Central memory CD8-positive, alpha-beta T cell (primary cell): Measurements from ENCODE around the gene IGSF21.

Experiments used
- ATAC-seq: fragments of 150-1000 bp; cut with Tn5 transposase; replicated peaks from 2 replicates; pipeline ENCODE4 v1.10.0; 2022; ENCODE audit warnings: mild to moderate bottlenecking, moderate FRiP score, moderate number of reproducible peaks; ENCODE audit not compliant: poor library complexity, severe bottlenecking; ENCODE audit errors: extremely low read depth
- DNase-seq, 2 donors: peaks; one replicate each; pipeline ENCODE4 v3.0.0; 2021; ENCODE audit warnings: low spot score in 2 of 2
- H3K27ac Mint-ChIP-seq: one replicate; pipeline ENCODE4 v1.8.0; 2022; ENCODE audit warnings: low read depth, mild to moderate bottlenecking, moderate library complexity, mixed read lengths
- H3K27me3 Mint-ChIP-seq: one replicate; pipeline ENCODE4 v1.8.0; 2022; ENCODE audit warnings: mixed read lengths
- H3K36me3 Mint-ChIP-seq: one replicate; pipeline ENCODE4 v1.8.0; 2022; ENCODE audit warnings: mild to moderate bottlenecking, moderate library complexity, mixed read lengths; ENCODE audit not compliant: insufficient read depth
- H3K4me1 Mint-ChIP-seq: one replicate; pipeline ENCODE4 v1.8.0; 2022; ENCODE audit warnings: mixed read lengths
- H3K4me3 Mint-ChIP-seq: one replicate; pipeline ENCODE4 v1.8.0; 2022; ENCODE audit warnings: mild to moderate bottlenecking, moderate library complexity, mixed read lengths
- H3K9me3 Mint-ChIP-seq: one replicate; pipeline ENCODE4 v1.8.0; 2022; ENCODE audit warnings: mixed read lengths

IGSF21 gene

DNA sequence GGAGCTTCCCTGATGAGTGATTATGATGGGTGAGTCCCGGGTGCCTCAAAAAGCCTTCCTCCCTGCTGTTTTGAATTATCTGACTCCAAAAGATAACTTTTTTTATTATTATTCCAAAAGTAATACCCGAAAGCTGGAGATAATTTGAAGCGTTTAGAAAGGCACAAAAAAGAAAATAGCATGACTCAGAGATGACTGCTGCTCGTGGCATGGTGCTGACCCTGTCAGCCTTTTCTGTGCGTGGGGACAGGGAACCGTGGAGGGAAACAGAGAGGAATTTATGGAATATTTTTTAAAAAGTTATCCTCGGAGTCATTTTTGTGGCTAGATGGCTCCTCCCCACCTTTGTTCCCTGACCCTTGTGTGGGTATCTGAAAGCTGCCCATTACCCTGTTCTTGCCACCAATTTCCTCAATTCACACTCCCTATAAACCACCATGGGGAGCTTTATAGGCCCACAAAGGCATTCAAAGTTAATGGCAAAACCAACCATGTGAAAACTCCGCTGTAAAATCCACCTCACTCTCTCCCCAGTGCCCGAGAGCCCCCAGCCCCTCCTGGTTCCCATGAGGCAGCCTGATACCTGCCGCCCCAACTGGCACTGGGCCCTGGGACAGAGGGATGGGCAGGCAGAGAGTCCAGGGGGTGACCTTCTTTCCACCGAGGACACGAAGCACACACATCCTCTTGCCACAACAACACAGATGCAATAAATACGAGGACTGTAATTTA lies 37.5 kb downstream of the IGSF21 start:
- Mint-ChIP-seq H3K4me1 (no peaks in the 10 kb centered on the region), H3K27me3 (peaks cover 46% of the 10 kb centered on the region), H3K9me3 (no peaks in the 10 kb centered on the region), H3K27ac (no peak overlapping the region), H3K4me3 (no peak overlapping the region), H3K36me3 (no peaks in the 10 kb centered on the region)
- DNase-seq (no peak), ATAC-seq (no peak)

DNA sequence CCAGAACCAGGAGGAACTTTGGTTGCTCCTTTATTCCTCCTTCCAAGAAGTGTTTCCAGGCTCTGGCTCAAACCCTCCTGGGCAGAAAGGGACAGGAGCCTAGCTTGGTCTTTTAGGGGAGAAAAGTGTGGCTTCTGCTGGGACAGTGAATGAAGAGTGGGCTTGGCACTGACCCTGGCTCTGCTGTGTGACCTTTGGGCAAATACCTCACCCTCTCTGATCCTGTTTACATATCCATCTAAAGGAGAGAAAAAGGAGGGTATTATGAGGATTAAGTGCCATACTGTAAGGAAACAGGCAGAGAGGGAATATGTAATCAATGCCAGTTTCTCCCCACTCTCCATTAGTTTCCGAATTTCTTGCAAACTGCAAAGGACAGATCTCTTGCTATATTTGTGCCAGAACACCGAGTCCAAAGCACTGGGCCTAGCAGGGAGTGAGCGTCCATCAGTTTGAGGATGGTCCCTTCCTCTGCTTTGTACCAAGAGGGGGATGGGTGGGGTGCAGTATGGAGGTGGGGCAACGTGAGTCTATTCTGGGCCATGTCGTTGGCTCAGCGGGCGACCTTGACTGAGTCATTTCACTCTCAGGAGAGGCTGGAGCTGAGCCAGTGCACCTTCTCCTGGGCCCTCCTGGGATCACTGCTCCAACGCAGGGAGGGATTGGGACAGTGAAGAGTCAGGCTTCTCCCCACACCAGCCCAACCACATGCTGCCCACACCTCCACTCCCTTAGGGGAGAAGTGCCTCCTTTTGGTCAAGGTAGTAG lies 38.4 kb downstream of the IGSF21 start:
- no peak for ATAC-seq
- Mint-ChIP-seq H3K27ac (no peak overlapping the region), H3K9me3 (no peaks in the 10 kb centered on the region), H3K36me3 (no peaks in the 10 kb centered on the region), H3K27me3 (peaks cover 37% of the 10 kb centered on the region), H3K4me1 (no peaks in the 10 kb centered on the region), H3K4me3 (no peak overlapping the region)
- DNase-seq = no peak

DNA sequence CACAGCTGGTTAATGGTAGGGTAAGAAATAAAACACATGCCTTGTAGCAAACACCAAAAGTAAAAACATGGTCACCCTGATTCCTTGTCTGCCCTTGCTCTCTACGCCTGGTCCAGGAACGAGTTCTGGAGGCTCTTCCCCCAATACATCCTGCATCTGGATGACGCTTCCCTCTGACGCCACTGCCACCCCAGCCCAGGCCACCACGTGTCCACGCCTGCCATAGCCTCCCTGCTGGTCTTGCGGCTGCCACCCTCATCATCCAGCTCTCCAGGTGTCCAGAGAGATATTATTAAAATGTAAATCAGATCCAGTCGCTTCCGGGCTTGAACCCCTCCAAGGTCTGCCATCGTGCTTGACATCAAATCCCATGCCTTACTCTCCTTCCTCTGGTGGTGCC lies 39.3 kb downstream of the IGSF21 start:
- Mint-ChIP-seq H3K27ac (no peak overlapping the region), H3K4me3 (no peak overlapping the region), H3K27me3 (peaks cover 31% of the 10 kb centered on the region), H3K9me3 (no peaks in the 10 kb centered on the region), H3K4me1 (no peaks in the 10 kb centered on the region), H3K36me3 (no peaks in the 10 kb centered on the region)
- no peak for DNase-seq
- ATAC-seq = no peak

DNA sequence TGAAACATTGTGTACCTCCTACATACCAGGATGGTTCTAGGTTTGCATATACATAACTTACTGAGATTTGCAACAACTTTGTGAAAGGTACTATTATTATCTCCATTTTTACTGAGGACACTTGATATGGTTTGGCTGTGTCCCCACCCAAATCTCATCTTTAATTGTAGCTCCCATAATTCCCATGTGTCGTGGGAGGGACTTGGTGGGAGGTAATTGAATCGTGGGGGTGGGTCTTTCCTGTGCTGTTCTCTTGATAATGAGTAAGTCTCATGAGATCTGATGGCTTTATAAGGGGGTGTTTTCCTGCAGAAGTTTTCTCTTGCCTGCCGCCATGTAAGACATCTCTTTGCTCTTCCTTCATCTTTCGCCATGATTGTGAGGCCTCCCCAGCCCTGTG lies 40.1 kb downstream of the IGSF21 start:
- DNase-seq (no peak), ATAC-seq (no peak)
- Mint-ChIP-seq H3K9me3 (no peaks in the 10 kb centered on the region), H3K36me3 (no peaks in the 10 kb centered on the region), H3K27ac (no peak overlapping the region), H3K4me3 (no peak overlapping the region), H3K4me1 (no peaks in the 10 kb centered on the region), H3K27me3 (peaks cover 32% of the 10 kb centered on the region)

DNA sequence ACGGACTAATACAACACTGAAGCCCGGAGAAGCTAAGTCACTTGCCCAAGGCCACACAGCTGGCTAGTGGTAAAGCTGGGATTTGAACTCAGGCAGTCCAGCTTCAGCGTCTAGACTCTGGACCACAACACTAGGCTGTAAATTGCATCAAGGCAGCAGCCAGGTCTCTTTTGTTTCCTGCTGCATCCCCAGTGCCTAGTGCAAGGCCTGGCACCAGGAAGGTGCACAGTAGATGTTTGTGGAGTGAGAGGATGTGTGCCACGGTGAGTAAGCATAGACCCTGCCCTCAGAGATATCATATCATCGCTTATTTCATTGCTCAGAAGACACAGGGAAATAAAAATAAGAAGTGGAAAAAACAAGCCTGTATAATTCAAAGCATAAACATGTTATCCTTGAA lies 40.9 kb downstream of the IGSF21 start:
- no peaks in the 10 kb centered on the region for H3K36me3 Mint-ChIP-seq
- H3K9me3 Mint-ChIP-seq = no peaks in the 10 kb centered on the region
- no peaks in the 10 kb centered on the region for H3K4me1 Mint-ChIP-seq
- H3K27ac Mint-ChIP-seq = no peak overlapping the region
- DNase-seq = no peak
- ATAC-seq = no peak
- H3K4me3 Mint-ChIP-seq = no peak overlapping the region
- peaks cover 33% of the 10 kb centered on the region for H3K27me3 Mint-ChIP-seq

DNA sequence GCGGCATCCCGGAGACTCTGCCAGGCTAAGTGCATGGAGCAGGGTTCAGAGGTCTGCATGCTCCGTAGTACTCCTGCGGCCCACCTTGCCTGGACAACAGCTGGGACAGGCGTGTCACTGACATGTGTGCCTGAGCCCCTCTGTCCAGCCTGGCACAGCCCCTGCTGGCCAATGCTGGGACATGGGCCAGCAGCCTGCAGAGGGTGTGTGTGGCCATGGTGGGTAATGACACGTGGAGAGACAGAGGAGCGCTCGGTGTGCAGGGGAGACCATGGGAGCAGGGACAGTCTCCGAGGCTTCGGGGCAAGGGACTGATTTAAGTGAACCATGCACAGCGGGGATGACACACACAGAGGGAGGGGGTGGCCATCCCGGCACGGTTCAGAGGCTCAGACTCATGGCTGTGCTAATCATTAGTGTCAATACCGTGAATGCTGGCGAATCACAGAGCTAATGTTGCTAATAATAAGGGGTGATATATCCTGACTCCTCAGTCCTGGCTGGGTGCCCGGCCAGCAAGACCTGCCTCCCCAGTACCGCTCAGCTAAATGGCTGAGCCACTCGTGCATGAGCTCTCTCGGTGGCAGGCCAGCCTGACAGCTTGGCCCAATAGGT lies 41.5 kb downstream of the IGSF21 start:
- Mint-ChIP-seq H3K4me3 (no peak overlapping the region), H3K27ac (no peak overlapping the region), H3K36me3 (no peaks in the 10 kb centered on the region), H3K27me3 (peaks cover 35% of the 10 kb centered on the region), H3K9me3 (no peaks in the 10 kb centered on the region), H3K4me1 (no peaks in the 10 kb centered on the region)
- DNase-seq = no peak
- no peak for ATAC-seq

DNA sequence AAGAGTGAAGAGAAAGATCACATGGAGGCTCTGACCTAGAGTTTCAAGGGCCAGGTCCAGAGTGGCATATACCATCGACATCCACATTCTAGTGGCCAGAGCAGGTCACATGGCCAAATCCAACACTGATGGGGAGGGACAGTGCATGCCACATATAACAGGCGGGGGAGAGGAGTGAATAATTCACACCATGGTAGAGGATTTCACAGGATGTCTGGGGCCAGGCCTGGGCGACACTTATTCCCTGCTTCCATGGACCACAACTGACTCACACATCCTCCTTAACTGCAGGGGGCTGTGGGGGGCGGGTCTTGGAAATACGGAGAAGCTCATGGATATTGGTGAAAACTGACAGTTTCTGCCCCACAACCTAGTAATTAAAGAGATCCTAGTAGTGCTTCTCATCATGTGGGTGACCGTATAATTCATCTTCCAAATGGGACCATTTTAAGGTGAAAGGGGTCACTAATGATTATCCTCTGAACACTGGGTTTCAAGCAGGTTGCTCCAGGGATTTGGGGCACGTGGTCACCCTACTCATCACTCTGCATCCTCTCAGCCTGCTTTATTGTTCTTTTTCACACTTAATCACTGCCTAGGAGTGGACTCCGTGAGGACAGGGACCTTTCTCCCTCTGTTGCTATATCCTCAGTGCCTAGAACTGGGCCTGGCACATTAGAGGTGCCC lies 44.0 kb downstream of the IGSF21 start:
- ATAC-seq (no peak), DNase-seq (no peak)
- Mint-ChIP-seq H3K27ac (no peak overlapping the region), H3K27me3 (peaks cover 33% of the 10 kb centered on the region), H3K4me1 (no peaks in the 10 kb centered on the region), H3K9me3 (no peaks in the 10 kb centered on the region), H3K4me3 (no peak overlapping the region), H3K36me3 (no peaks in the 10 kb centered on the region)

DNA sequence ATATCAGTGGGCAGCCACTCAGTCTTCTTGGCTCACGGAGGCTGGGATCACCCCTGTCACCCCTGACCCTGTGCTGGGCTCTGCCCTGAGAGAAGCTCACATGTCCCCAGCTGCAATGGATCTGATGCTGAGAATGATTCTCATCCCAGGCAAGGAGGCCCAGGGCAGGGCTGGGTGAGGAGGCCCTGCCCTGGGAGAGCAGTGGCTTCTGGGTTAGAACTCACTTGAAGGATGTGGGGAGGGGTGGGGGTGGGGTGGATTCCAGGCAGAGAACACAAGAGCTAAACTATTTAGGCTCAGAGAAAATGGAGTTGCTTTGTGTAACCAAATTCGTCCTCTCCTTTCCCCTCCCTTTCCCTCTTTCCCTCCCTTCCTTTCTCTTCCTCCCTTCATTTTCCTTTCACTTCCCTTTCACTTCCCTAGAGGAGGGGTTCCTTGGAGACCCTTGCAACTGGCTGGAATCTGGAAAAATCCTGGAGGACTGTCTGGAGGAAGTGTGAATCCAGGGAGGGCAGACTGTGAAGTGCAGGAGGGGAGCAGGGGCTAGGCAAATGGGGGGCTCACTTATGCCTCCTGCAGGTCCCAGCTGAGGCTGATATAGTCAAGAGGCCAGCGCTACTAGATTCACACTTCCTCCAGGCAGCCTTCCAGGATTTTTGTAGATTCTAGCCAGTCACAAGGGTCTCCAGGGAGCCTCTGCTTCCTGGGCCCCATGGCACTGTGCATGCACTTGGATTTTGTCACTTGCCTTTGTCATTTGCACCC lies 47.0 kb downstream of the IGSF21 start:
- no peak for ATAC-seq
- DNase-seq = no peak
- Mint-ChIP-seq H3K9me3 (no peaks in the 10 kb centered on the region), H3K36me3 (no peaks in the 10 kb centered on the region), H3K4me1 (no peaks in the 10 kb centered on the region), H3K27ac (no peak overlapping the region), H3K4me3 (no peak overlapping the region), H3K27me3 (peaks cover 36% of the 10 kb centered on the region)

DNA sequence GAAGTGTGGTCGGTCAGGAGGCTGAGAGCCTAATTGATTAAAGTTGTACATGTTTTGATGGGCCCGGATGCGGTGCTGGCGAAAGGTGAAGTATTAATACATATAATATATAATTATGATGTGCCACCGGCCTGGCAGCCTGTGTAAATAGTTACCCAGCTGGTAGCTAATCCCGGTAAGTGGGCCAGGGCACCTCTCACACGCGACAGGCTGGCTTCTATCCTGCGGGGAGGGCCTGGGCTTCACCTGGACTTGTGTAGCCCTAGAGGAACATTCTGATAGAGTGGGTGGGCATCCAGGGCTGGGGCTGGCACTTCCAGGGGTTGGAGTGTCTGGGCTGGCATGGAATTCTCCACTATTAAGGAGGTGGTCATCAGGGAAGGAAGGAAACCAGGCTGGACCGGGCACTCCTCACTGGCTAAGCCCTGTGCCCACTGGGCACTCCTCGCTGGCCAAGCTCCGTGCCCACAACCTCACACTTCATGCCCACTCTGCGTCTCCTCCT lies 48.3 kb downstream of the IGSF21 start:
- ATAC-seq (no peak), DNase-seq (no peak)
- Mint-ChIP-seq H3K27ac (no peak overlapping the region), H3K9me3 (no peaks in the 10 kb centered on the region), H3K27me3 (peaks cover 36% of the 10 kb centered on the region), H3K4me3 (no peak overlapping the region), H3K36me3 (no peaks in the 10 kb centered on the region), H3K4me1 (no peaks in the 10 kb centered on the region)

DNA sequence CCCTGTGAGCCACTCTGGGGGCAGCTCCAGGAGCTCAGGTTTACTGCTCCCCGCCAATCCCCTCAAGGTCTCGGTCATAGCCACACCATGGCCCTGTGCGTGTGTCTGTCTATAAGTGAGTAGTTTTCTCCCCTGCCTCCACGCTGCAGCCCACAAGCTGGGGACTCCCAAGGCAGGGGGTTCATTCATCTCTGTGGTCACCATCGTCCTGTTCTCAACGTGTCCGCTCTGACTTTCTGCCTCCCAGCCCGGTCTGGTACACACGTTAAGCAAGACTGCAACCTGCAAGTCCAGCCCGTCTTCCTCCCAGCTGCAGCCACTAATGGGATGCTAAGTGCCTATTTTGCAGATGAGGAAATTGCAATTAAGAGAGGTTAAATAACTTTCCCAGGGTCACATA lies 49.8 kb downstream of the IGSF21 start:
- ATAC-seq = no peak
- Mint-ChIP-seq H3K9me3 (no peaks in the 10 kb centered on the region), H3K4me1 (no peaks in the 10 kb centered on the region), H3K36me3 (no peaks in the 10 kb centered on the region), H3K4me3 (no peak overlapping the region), H3K27me3 (peaks cover 41% of the 10 kb centered on the region), H3K27ac (no peak overlapping the region)
- no peak for DNase-seq

DNA sequence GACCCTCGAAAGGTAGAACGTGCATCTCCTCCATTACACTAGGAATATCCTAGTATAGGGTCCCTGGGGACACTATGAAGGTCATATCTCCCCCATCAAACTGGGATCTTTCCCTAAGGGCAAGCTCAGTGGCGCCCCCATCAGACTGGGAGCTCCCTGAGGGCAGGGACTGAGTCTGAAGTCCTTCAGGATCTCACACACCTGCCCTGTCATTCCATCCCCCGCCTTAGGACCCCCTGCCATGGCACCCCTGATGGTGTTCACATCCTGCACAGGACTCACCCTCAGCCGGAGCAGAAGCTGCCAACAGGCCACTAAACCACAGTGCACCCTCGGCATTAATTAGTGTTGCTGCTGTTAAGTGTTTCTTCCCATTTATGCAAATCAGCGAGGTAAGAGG lies 50.4 kb downstream of the IGSF21 start:
- Mint-ChIP-seq H3K4me3 (no peak overlapping the region), H3K36me3 (no peaks in the 10 kb centered on the region), H3K27me3 (peaks cover 43% of the 10 kb centered on the region), H3K4me1 (no peaks in the 10 kb centered on the region), H3K9me3 (no peaks in the 10 kb centered on the region), H3K27ac (no peak overlapping the region)
- DNase-seq = no peak
- ATAC-seq = no peak

DNA sequence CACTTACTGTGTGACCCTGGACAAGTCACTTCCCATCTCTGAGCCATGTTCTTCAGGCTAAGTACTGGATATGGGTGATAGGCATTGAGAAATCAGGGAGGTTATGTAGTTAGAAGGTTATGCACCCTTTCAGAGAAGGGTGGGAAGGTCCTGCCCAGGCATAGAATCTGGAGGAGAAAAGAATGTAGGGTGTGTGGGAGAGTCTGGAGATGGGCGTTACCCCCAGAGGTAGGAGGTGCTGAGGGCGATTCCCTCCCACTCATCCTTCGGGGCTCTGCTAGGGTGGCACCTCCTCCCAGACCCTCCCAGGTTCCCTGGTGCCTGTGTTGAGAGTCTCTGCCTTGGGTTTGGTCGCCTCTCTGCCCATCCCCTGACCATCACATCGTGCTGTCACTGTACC lies 51.1 kb downstream of the IGSF21 start:
- Mint-ChIP-seq H3K4me1 (no peaks in the 10 kb centered on the region), H3K27me3 (peaks cover 41% of the 10 kb centered on the region), H3K27ac (no peak overlapping the region), H3K36me3 (peaks cover 2% of the 10 kb centered on the region), H3K9me3 (no peaks in the 10 kb centered on the region), H3K4me3 (no peak overlapping the region)
- no peak for ATAC-seq
- DNase-seq = no peak
